HepG2 (cell line): ENCODE measurements around the gene PTGR1. TPM values are rescaled to one million over a fixed set of nuclear protein-coding genes. Genes with fewer than 3 reads are reported as not detected.

Experiments used
- ATAC-seq: fragments of 200-7000 bp; cut with Tn5 transposase; 3 replicates; pipeline ENCODE4 v1.9.1; 2020; ENCODE audit warnings: mild to moderate bottlenecking, moderate library complexity
- BruUV-seq: library from RNA; stranded (reverse); fragments of 400-500 nt; replicated peaks from 2 replicates; lab custom pipeline; 2021; lab: Mats Ljungman, UMichigan
- CTCF ChIA-PET: fragments of 300-600 bp; formaldehyde crosslinking; extraction: SDS; loops from one replicate; lab custom pipeline; 2021; ENCODE audit warnings: low total read pairs, inconsistent platforms, low intra/inter-chr PET ratio; lab: Yijun Ruan, JAX
- POLR2A ChIA-PET: fragments of 350-600 bp; sonication (Branson Sonifier 250); formaldehyde crosslinking; loops from one replicate; lab custom pipeline; 2020; ENCODE audit warnings: antibody characterized with exemption, inconsistent platforms; lab: Yijun Ruan, JAX
- DNase-seq: peaks from one replicate; pipeline ENCODE4 v3.0.0-alpha.2; 2015; ENCODE audit warnings: low spot score
- FAIRE-seq: peaks from 3 replicates; lab custom pipeline; 2011; peaks lifted over from hg19 to GRCh38; lab: Jason Lieb, UNC
- H2AFZ ChIP-seq: one replicate; pipeline ENCODE4 v1.6.1; 2011; ENCODE audit warnings: low read length, inconsistent platforms
- H3K27ac ChIP-seq: fragments of 300-600 bp; 3 replicates; pipeline ENCODE4 v1.8.0; 2011; ENCODE audit warnings: mixed run types, mild to moderate bottlenecking, mixed read lengths, low read length, inconsistent platforms; ENCODE audit not compliant: insufficient read depth; ENCODE audit errors: extremely low read length
- H3K27me3 ChIP-seq, 2 experiments: fragments of 200-600 bp in 1 of 2; 2 replicates in 1 of 2; 3 replicates in 1 of 2; pipeline versions ENCODE4 v1.6.0 to v1.8.0; 2011; ENCODE audit warnings: low read length in 2 of 2, mild to moderate bottlenecking in 2 of 2, moderate library complexity in 2 of 2, inconsistent platforms in 1 of 2; ENCODE audit not compliant: insufficient read depth in 2 of 2, control insufficient read depth in 1 of 2
- H3K36me3 ChIP-seq, 2 experiments: fragments of 200-600 bp in 1 of 2; replicated peaks in 1 of 2; 2 replicates in 1 of 2; 3 replicates in 1 of 2; pipeline versions ENCODE4 v1.5.1 to v1.8.0; 2011; ENCODE audit warnings: low read length in 2 of 2, inconsistent platforms in 1 of 2; ENCODE audit not compliant: insufficient read depth in 2 of 2, control insufficient read depth in 1 of 2
- H3K4me1 ChIP-seq: 2 replicates; pipeline ENCODE4 v1.5.1; 2012; ENCODE audit warnings: low read length, inconsistent platforms; ENCODE audit not compliant: insufficient read depth
- H3K4me2 ChIP-seq: 2 replicates; pipeline ENCODE4 v1.6.0; 2011; ENCODE audit warnings: low read depth, low read length, inconsistent platforms
- H3K4me3 ChIP-seq, 3 experiments: fragments of 200-600 bp in 1 of 3; sonication (generic), shearing (Covaris generic) in 1 of 3; replicated peaks in 1 of 3; 2 replicates each; pipeline ENCODE4 v1.5.1; 2011 to 2016; ENCODE audit warnings: low read length in 3 of 3, inconsistent platforms in 2 of 3, low read depth in 2 of 3, mild to moderate bottlenecking in 2 of 3, control low read depth in 1 of 3, mixed read lengths in 1 of 3; ENCODE audit not compliant: insufficient read depth in 1 of 3
- H3K79me2 ChIP-seq: one replicate; pipeline ENCODE4 v1.6.1; 2011; ENCODE audit warnings: low read length, inconsistent platforms; ENCODE audit not compliant: insufficient read depth
- H3K9ac ChIP-seq: 2 replicates; pipeline ENCODE4 v1.6.0; 2011; ENCODE audit warnings: mild to moderate bottlenecking, low read depth, low read length, inconsistent platforms; ENCODE audit not compliant: insufficient read depth
- H3K9me3 ChIP-seq: 2 replicates; pipeline ENCODE4 v1.5.1; 2012; ENCODE audit warnings: mild to moderate bottlenecking, low read length
- H4K20me1 ChIP-seq: 2 replicates; pipeline ENCODE4 v1.6.0; 2011; ENCODE audit warnings: inconsistent platforms, mild to moderate bottlenecking, low read length, moderate library complexity; ENCODE audit not compliant: insufficient read depth
- REST ChIP-seq, 2 experiments: IDR thresholded peaks; 2 replicates each; pipeline ENCODE4 v1.6.1; 2011 to 2012; ENCODE audit warnings: low read length in 2 of 2, borderline replicate concordance in 1 of 2, low read depth in 1 of 2, mild to moderate bottlenecking in 1 of 2, moderate library complexity in 1 of 2
- ZNF274 ChIP-seq: sonication (generic); formaldehyde crosslinking; IDR thresholded peaks from 2 replicates; pipeline ENCODE4 v1.5.1; 2020; ENCODE audit warnings: mild to moderate bottlenecking, missing genetic modification reagents
- WGBS: methylation state at CpG from one replicate; pipeline ENCODE4 v1.1.6; 2017; ENCODE audit warnings: low lambda C conversion rate; 5-methylcytosine and 5-hydroxymethylcytosine counted together
- in situ Hi-C: cut with HindIII; loops from 2 replicates; pipeline ENCODE4 v1.10.0; 2017; ENCODE audit warnings: low pct_unique_long_range_greater_than_20kb; ENCODE audit not compliant: extremely low pct_ligation_motif_present
- intact Hi-C: fragments of 100-400 bp; cut with micrococcal nuclease; formaldehyde crosslinking; loops from one replicate; pipeline ENCODE4 v1.10.0; 2022; ENCODE audit not compliant: unreplicated experiment
- polyA plus RNA-seq, 8 experiments: library from polyadenylated mRNA; depleted of rRNA in 3 of 8; stranded (reverse) in 7 of 8; unstranded in 1 of 8; fragments of >200 nt; fragmentation: Illumina TruSeq in 4 of 8; extraction: Trizol in 4 of 8; gene quantifications; 2 replicates each; pipeline versions ENCODE4 v1.2.1 to v1.2.3, GENCODE V29; 2011 to 2016; ENCODE audit warnings: low read depth in 4 of 8, missing spikeins in 1 of 8, mixed read lengths in 1 of 8; ENCODE audit not compliant: insufficient read depth in 1 of 8
- total RNA-seq, 5 experiments: library from RNA; depleted of rRNA; stranded (reverse); fragments of >200 nt; fragmentation: Illumina TruSeq; extraction: Trizol; gene quantifications; 2 replicates each; pipeline ENCODE4 v1.2.3, GENCODE V29; 2016; ENCODE audit warnings: low read depth in 1 of 5

PTGR1 gene
- total and polyA plus RNA-seq, 2 of the 13 experiments (the other 11 are each of a cell fraction or from before 2014, with no cell fraction given), result 6.0 to 15.8 TPM

- Histone ChIP-seq H4K20me1 (no peaks in the 10 kb centered on the region), H3K9ac (no peak overlapping the region), H3K79me2 (no peaks in the 10 kb centered on the region), H3K27ac (no peak overlapping the region), H3K9me3 (peaks cover 92% of the 10 kb centered on the region), H3K27me3 (no peaks in the 10 kb centered on the region), H3K4me3 (no peak overlapping the region), H3K36me3 (peaks cover 0 to 18% of the 10 kb centered on the region in 2 experiments; a peak in 1 of 5 replicates), H2AFZ (no peak overlapping the region), H3K4me1 (no peaks in the 10 kb centered on the region), H3K4me2 (no peak overlapping the region)
- FAIRE-seq (no peak), ATAC-seq (no peak), DNase-seq (no peak)
- in situ Hi-C loops, result no loop called here
- BruUV-seq, result no TSS peak
- TF ChIP-seq ZNF274 (CRISPR knock-in tag) (peak; percentile 94; the same call in 1 of the 2 replicates), REST (IDR thresholded peaks at IDR 0.05; ENCODE audit: borderline replicate concordance in 1 of 2, low read depth in 1 of 2, low read length in 2 of 2) (no peak)
- POLR2A ChIA-PET, result no interaction called here
- 87% methylated on average over 11 of the region's 11 CpGs for WGBS
- CTCF ChIA-PET, result no interaction called here
- intact Hi-C loops, result no loop called here
These were observed 56.8 kb downstream of the PTGR1 start for GRCh38 chr9:111542497-111543254.
